ENCODE data around the gene PKD1. TPM values are rescaled to one million over a fixed set of nuclear protein-coding genes. Genes with fewer than 3 reads are reported as not detected.

The PKD1 gene
- total RNA-seq, 1 donor from 2014 or later: 183 TPM

- TF ChIP-seq CTCF (IDR thresholded peaks at IDR 0.05; ENCODE audit: unreplicated experiment): no peak
- Mint-ChIP-seq H3K9me3 (no peaks in the 10 kb centered on the region), H3K36me3 (peaks cover 17% of the 10 kb centered on the region), H3K4me1 (no peaks in the 10 kb centered on the region), H3K4me3 (no peak overlapping the region), H3K27me3 (ENCODE audit: low read depth) (no peaks in the 10 kb centered on the region), H3K27ac (no peak overlapping the region)
- no peak for DNase-seq (ENCODE audit: low spot score in 2 of 2, unreplicated experiment in 2 of 2)
Observed at GRCh38 chr16:2177101-2177500, 41.4 kb upstream of the PKD1 start.

- peaks cover 19% of the 10 kb centered on the region for H3K36me3 Mint-ChIP-seq
- no peak for DNase-seq (ENCODE audit: low spot score in 2 of 2, unreplicated experiment in 2 of 2)
- H3K4me3 Mint-ChIP-seq: no peak overlapping the region
- no peaks in the 10 kb centered on the region for H3K27me3 Mint-ChIP-seq (ENCODE audit: low read depth)
- H3K27ac Mint-ChIP-seq: no peak overlapping the region
- H3K9me3 Mint-ChIP-seq: no peaks in the 10 kb centered on the region
- TF ChIP-seq CTCF (IDR thresholded peaks at IDR 0.05; ENCODE audit: unreplicated experiment): no peak
- H3K4me1 Mint-ChIP-seq: no peaks in the 10 kb centered on the region
Observed at GRCh38 chr16:2176047-2176446, 40.3 kb upstream of the PKD1 start.

DNA sequence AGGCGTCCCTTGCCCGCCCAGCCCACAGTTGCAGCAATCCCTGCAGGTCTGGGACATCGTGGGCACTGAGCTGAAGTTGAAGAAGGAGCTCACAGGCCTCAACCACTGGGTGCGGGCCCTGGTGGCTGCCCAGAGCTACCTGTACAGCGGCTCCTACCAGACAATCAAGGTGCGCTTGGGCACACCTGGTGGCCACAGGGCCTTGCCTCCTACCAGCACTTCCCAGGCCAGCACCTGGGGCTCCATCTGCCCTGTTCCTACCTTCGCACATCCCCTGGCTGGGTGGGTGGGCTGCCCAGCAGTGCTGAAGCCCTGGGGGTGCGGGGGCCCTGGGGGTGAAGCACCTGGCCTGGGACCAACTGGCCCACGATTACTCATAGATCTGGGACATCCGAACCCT is 39.8 kb upstream of the PKD1 start:
- H3K4me3 Mint-ChIP-seq: no peak overlapping the region
- no peaks in the 10 kb centered on the region for H3K4me1 Mint-ChIP-seq
- no peak for DNase-seq (ENCODE audit: low spot score in 2 of 2, unreplicated experiment in 2 of 2)
- H3K27me3 Mint-ChIP-seq (ENCODE audit: low read depth): no peaks in the 10 kb centered on the region
- no peaks in the 10 kb centered on the region for H3K9me3 Mint-ChIP-seq
- no peak for TF ChIP-seq CTCF (IDR thresholded peaks at IDR 0.05; ENCODE audit: unreplicated experiment)
- H3K27ac Mint-ChIP-seq: no peak overlapping the region
- peaks cover 19% of the 10 kb centered on the region for H3K36me3 Mint-ChIP-seq

GRCh38 chr16:2174396-2175131 is 38.9 kb upstream of the PKD1 start:
- no peak for TF ChIP-seq CTCF (IDR thresholded peaks at IDR 0.05; ENCODE audit: unreplicated experiment)
- Mint-ChIP-seq H3K36me3 (peaks cover 19% of the 10 kb centered on the region), H3K4me3 (no peak overlapping the region), H3K4me1 (no peaks in the 10 kb centered on the region), H3K27me3 (ENCODE audit: low read depth) (no peaks in the 10 kb centered on the region), H3K9me3 (no peaks in the 10 kb centered on the region), H3K27ac (no peak overlapping the region)
- DNase-seq (ENCODE audit: low spot score in 2 of 2, unreplicated experiment in 2 of 2): no peak

DNA sequence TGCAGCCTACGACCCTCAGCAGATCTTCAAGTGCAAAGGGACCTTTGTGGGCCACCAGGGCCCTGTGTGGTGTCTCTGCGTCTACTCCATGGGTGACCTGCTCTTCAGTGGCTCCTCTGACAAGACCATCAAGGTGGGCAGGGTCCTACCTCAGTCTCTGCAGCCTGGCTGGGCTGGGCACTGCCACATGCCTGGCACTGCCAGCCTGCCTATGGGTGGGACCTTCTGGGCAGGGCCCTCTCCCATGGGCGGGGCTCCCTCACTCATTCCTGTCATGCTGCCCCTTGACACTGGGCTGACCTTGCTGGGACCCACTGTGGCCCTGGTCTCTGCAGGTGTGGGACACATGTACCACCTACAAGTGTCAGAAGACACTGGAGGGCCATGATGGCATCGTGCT is 38.2 kb upstream of the PKD1 start:
- H3K4me1 Mint-ChIP-seq: no peaks in the 10 kb centered on the region
- H3K4me3 Mint-ChIP-seq: no peak overlapping the region
- no peaks in the 10 kb centered on the region for H3K9me3 Mint-ChIP-seq
- no peak for DNase-seq (ENCODE audit: low spot score in 2 of 2, unreplicated experiment in 2 of 2)
- no peaks in the 10 kb centered on the region for H3K27me3 Mint-ChIP-seq (ENCODE audit: low read depth)
- peaks cover 19% of the 10 kb centered on the region for H3K36me3 Mint-ChIP-seq
- H3K27ac Mint-ChIP-seq: no peak overlapping the region
- TF ChIP-seq CTCF (IDR thresholded peaks at IDR 0.05; ENCODE audit: unreplicated experiment): no peak

Measured in mesothelial cell of epicardium (in vitro differentiated cells).